Esophagus squamous epithelium (tissue), 5 donors: ENCODE results near the gene SOCS3. TPM values are rescaled to one million over a fixed set of nuclear protein-coding genes. Genes with fewer than 3 reads are reported as not detected.
"Not testable (repeated sequence)": the region's sequence is repeated elsewhere in the genome, so short reads cannot be mapped to it uniquely, and the experiment has no call there.

ENCODE experiments used
- DNase-seq: peaks from one replicate; lab custom pipeline; 2025; lab: John Stamatoyannopoulos, UW
- H3K27ac ChIP-seq, 4 donors: fragments of 200-600 bp; sonication (generic); one replicate each; pipeline ENCODE4 v1.5.1; 2016 to 2019; ENCODE audit warnings: mild to moderate bottlenecking in 1 of 4
- H3K27me3 ChIP-seq, 4 donors: fragments of 200-600 bp; sonication (generic); 1 replicate in 3 of 4; 2 replicates in 1 of 4; pipeline versions ENCODE4 v1.5.1 to v1.6.0; 2017 to 2021; ENCODE audit warnings: antibody characterized with exemption in 1 of 4
- H3K36me3 ChIP-seq, 3 donors: fragments of 200-600 bp; sonication (generic); one replicate each; pipeline ENCODE4 v1.5.1; 2016 to 2019
- H3K4me1 ChIP-seq, 3 donors: fragments of 200-600 bp; sonication (generic); one replicate each; pipeline ENCODE4 v1.5.1; 2017 to 2019
- H3K4me3 ChIP-seq, 4 donors: fragments of 200-600 bp; sonication (generic); 1 replicate in 3 of 4; 2 replicates in 1 of 4; pipeline ENCODE4 v1.5.1; 2016 to 2019; ENCODE audit warnings: mild to moderate bottlenecking in 2 of 4, moderate library complexity in 1 of 4
- H3K9me3 ChIP-seq, 3 donors: fragments of 200-600 bp; sonication (generic); one replicate each; pipeline ENCODE4 v1.5.1; 2016 to 2019
- CTCF ChIP-seq, 6 experiments: fragments of 450-650 bp in 4 of 6; fragments of 200-600 bp in 2 of 6; sonication (generic) in 2 of 6; IDR thresholded peaks; one replicate each; pipeline ENCODE4 v1.5.1; 2016 to 2019; ENCODE audit warnings: antibody characterized with exemption in 6 of 6, mild to moderate bottlenecking in 4 of 6, moderate library complexity in 4 of 6
- POLR2A ChIP-seq, 4 donors: fragments of 450-650 bp; IDR thresholded peaks; one replicate each; pipeline ENCODE4 v1.6.1; 2017; ENCODE audit warnings: antibody characterized with exemption in 4 of 4, mild to moderate bottlenecking in 4 of 4, moderate library complexity in 3 of 4
- WGBS, 2 donors: methylation state at CpG; one replicate each; pipeline ENCODE4 v1.1.5; 2018; 5-methylcytosine and 5-hydroxymethylcytosine counted together
- intact Hi-C: fragments of 100-400 bp; cut with DNase I; formaldehyde crosslinking; loops from one replicate; pipeline ENCODE4 v1.15.0; 2022
- small RNA-seq, 4 donors: library from RNA; depleted of rRNA; stranded (forward); fragments of <200 nt; gene quantifications; one replicate each; pipeline ENCODE3, GENCODE V24; 2016
- total RNA-seq, 4 donors: library from RNA; depleted of rRNA; stranded (reverse); fragments of >200 nt; gene quantifications; one replicate each; pipeline ENCODE4 v1.1.0, GENCODE V29; 2016
- donor health status: DM: yes; HTN: yes; CAD: no.

SOCS3 gene
- total RNA-seq, 4 donors from 2014 or later = 6.3 to 23.1 (median 17.1) TPM

GRCh38 chr17:78313735-78314648 is 45.9 kb downstream of the SOCS3 start:
- Histone ChIP-seq H3K27me3 (peaks cover 0 to 22% (median 0%) of the 10 kb centered on the region in 4 donors), H3K36me3 (no peaks in the 10 kb centered on the region), H3K4me3 (peak overlapping the region; percentile 35 to 73 (median 44)), H3K4me1 (peaks cover 46 to 52% (median 47%) of the 10 kb centered on the region in 3 donors), H3K27ac (peak overlapping the region; percentile 71 to 91 (median 82)), H3K9me3 (no peaks in the 10 kb centered on the region)
- peak in 1 of 6 experiments; percentile 3 for TF ChIP-seq CTCF (IDR thresholded peaks at IDR 0.05)
- TF ChIP-seq POLR2A (IDR thresholded peaks at IDR 0.05) = peak in 1 of 4 donors; percentile 43
- intact Hi-C loops = no loop called here
- WGBS, 2 donors = 11 to 15% methylated on average over 8 of the region's 80 CpGs
- DNase-seq = no peak

- intact Hi-C loops, H3K27ac ChIP-seq, H3K36me3 ChIP-seq, DNase-seq, H3K4me3 ChIP-seq: not testable (repeated sequence)
- WGBS, 2 donors = 86 to 94% methylated on average over 4 to 12 of the region's 12 CpGs
- Histone ChIP-seq H3K4me1 (peaks cover 9 to 22% (median 13%) of the 10 kb centered on the region in 3 donors), H3K27me3 (peaks cover 0 to 43% (median 0%) of the 10 kb centered on the region in 4 donors), H3K9me3 (peaks cover 0 to 15% (median 0%) of the 10 kb centered on the region in 3 donors)
Measured at GRCh38 chr17:78309659-78310255, 50.1 kb downstream of the SOCS3 start.

GRCh38 chr17:78307887-78308638 is 51.8 kb downstream of the SOCS3 start:
- Histone ChIP-seq H3K27me3 (peaks cover 0 to 36% (median 0%) of the 10 kb centered on the region in 4 donors), H3K4me3 (no peak overlapping the region), H3K9me3 (peaks cover 0 to 15% (median 0%) of the 10 kb centered on the region in 3 donors), H3K27ac (no peak overlapping the region), H3K36me3 (no peaks in the 10 kb centered on the region), H3K4me1 (peaks cover 0 to 6% (median 0%) of the 10 kb centered on the region in 3 donors)
- DNase-seq = no peak
- TF ChIP-seq POLR2A (IDR thresholded peaks at IDR 0.05) (no peak), CTCF (IDR thresholded peaks at IDR 0.05) (peak in 1 of 6 experiments; percentile 35)
- 64 to 81% methylated on average over 6 to 9 of the region's 13 CpGs for WGBS, 2 donors
- intact Hi-C loops = no loop called here

- Histone ChIP-seq H3K4me1 (peaks cover 0 to 6% (median 0%) of the 10 kb centered on the region in 3 donors), H3K36me3 (no peaks in the 10 kb centered on the region), H3K27me3 (peaks cover 0 to 28% (median 0%) of the 10 kb centered on the region in 4 donors), H3K4me3 (no peak overlapping the region), H3K9me3 (peaks cover 0 to 15% (median 0%) of the 10 kb centered on the region in 3 donors), H3K27ac (no peak overlapping the region)
- WGBS, 2 donors = 71% methylated on average over 1 of the region's 1 CpG; no CpG with 5 or more reads in 1 of the 2 donors
- intact Hi-C loops = no loop called here
- TF ChIP-seq POLR2A (IDR thresholded peaks at IDR 0.05) (no peak), CTCF (IDR thresholded peaks at IDR 0.05) (no peak)
- DNase-seq = no peak
Measured at GRCh38 chr17:78306913-78307312, 53.0 kb downstream of the SOCS3 start.

Small RNAs within 50 kb of the gene (small RNA-seq; reads per million reads assigned to genes)
- gene RF00415 = 0 reads per million in 4 donors
- gene RN7SL236P = 0 to 0.27 (median 0) reads per million in 4 donors

Other genes starting within 250 kb of the SOCS3 start
- gene TMC6, start 231.3 kb downstream of the SOCS3 start, total RNA-seq = 10 to 100 TPM; 13.3 to 39.6 (median 32.2) TPM
- 1 to 10 TPM in 3 of 4 donors, under 1 TPM in 1; 1.00 to 5.7 (median 1.5) TPM for gene TMC8, start 229.3 kb downstream of the SOCS3 start, total RNA-seq
- under 1 TPM in 2 of 4 donors, not detected in 2; 0.19 to 0.21 TPM for gene C17orf99, start 213.7 kb downstream of the SOCS3 start, total RNA-seq
- 10 to 100 TPM; 41.2 to 93.9 (median 75.7) TPM for gene SYNGR2, start 191.5 kb downstream of the SOCS3 start, total RNA-seq
- gene TK1, start 173.0 kb downstream of the SOCS3 start, total RNA-seq = 10 to 100 TPM; 11.3 to 57.7 (median 34.3) TPM
- 10 to 100 TPM; 16.5 to 44.3 (median 30.3) TPM for gene AFMID, start 172.7 kb downstream of the SOCS3 start, total RNA-seq
- gene BIRC5, start 145.8 kb downstream of the SOCS3 start, total RNA-seq = 10 to 100 TPM in 2 of 4 donors, 1 to 10 TPM in 2; 6.6 to 33.6 (median 21.0) TPM
- under 1 TPM in 1 of 4 donors, not detected in 3; 0.26 TPM for gene TMEM235, start 128.4 kb downstream of the SOCS3 start, total RNA-seq
- gene PGS1, start 18.6 kb upstream of the SOCS3 start, total RNA-seq = 10 to 100 TPM; 18.6 to 32.4 (median 23.0) TPM
- under 1 TPM in 2 of 4 donors, not detected in 2; 0.19 to 0.31 TPM for gene DNAH17, start 217.3 kb upstream of the SOCS3 start, total RNA-seq